ENCODE data around the gene DTD2.
"Not testable (repeated sequence)": the region's sequence is repeated elsewhere in the genome, so short reads cannot be mapped to it uniquely, and the experiment has no call there.

The DTD2 gene

DNA sequence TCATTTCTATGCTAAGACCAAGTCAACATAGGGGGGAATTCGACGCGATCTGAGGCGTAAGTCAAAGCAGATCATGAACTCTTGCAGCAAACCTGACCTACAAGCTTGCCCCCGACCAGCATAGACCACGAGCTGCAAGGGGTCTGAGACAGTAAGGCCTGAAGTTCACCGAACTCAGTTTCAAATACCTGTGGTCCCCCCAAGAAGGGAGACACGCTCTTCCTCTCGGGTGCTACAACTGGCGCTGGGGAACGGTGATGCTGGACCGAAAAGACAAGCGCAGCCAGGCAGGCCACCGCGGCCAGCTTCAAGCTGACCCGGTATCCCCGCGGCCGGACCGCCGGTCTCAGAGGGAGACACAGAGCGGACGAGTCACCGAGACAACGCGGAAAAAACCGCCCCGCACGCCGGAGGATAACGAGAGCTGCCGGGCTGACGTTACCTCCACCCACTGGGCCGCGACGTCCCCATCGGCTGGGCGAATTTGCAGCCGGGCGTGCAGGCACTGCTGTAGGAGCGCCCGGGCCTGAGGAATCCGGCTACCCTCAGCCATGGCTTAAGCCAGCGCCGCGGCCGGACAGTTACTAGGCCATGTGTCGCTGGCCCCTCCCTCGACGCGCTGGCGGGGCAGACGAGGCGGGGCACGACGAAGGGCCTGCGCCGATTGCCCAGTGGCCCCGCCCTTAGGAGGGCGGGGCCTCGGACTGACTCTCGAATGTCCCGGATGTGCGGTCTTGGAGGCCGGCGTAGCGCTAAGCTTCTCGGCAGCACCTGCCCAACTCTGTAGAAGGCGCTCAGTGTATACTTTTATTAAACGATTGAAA lies at the start of gene DTD2:
TSS of gene DTD2 (minus strand) at position 666 of the 824 bp plus-strand sequence. CDS start at position 553, 113 bp downstream.
- peak; percentile 93 for DNase-seq
- ATAC-seq = peak; percentile 99

GRCh38 chr14:31505411-31505810 lies 48.1 kb upstream of the DTD2 start:
- DNase-seq (no peak), ATAC-seq (no peak)

DNA sequence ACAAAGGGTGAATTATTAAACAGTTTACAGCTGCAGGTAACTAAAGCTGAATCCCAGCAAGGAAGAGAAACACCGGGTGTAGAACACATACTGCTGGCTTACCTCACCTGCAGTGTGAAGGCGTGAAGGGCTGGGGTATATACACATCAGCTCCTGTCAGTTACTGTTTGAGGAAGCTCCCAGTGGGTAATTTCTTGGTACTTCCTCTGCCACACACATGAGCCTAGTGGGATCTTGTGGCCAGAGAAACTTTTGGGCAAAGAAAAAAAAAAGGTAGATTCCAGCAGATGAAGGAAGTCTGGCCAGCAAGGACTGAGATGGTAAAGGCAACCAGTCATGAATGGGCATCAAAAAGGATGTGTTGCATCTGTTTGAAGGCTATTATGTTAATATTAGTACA lies 44.6 kb upstream of the DTD2 start:
- DNase-seq (no peak), ATAC-seq (no peak)

GRCh38 chr14:31492759-31493498 lies 35.6 kb upstream of the DTD2 start:
- ATAC-seq (no peak), DNase-seq (no peak)

- DNase-seq (no peak), ATAC-seq (no peak)
These were observed 32.4 kb upstream of the DTD2 start for GRCh38 chr14:31489691-31490090.

- no peak for DNase-seq
- no peak for ATAC-seq
These were observed 30.6 kb upstream of the DTD2 start, which contains the start of gene GPR33 for GRCh38 chr14:31487886-31488285. TSS of gene GPR33 (minus strand) at chr14:31488039. CDS start at chr14:31483965, 4,074 bp downstream.

DNA sequence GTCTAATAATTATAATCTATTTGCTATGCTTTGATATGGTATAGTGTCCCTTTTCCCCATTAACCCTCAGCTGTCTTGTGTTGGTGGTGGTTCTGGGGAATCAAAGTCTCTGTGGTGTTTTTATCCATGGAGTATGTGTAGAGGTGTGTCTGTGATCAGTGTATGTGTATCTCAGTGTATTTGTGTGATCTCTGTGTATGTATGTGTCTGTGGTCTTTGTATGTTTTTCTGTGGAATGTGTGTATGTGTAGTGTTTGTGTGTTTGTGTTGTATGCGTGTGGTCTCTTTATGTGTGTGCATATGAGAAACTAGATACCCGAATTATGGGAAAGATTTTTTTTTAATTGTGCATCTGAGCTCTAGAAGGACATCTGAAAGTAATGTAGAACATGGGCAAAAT lies 29.5 kb upstream of the DTD2 start:
- DNase-seq = no peak
- ATAC-seq = no peak

DNA sequence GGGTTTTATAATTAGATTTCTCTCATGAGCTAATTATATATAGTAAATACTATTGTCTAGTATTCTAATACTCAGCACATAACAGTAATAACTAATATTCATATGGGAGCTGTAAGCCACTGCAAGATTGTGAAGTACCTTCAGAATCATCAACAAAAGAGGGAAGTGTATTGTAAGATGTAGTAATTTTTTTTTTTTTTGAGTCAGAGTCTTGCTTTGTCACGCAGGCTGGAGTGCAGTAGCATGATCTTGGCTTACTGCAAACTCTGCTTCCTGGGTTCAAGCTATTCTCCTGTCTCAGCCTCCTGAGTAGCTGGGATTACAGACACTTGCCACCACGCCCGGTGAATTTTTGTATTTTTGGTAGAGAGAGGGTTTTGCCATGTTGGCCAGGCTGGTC lies 27.4 kb upstream of the DTD2 start:
- ATAC-seq = no peak
- no peak for DNase-seq

DNA sequence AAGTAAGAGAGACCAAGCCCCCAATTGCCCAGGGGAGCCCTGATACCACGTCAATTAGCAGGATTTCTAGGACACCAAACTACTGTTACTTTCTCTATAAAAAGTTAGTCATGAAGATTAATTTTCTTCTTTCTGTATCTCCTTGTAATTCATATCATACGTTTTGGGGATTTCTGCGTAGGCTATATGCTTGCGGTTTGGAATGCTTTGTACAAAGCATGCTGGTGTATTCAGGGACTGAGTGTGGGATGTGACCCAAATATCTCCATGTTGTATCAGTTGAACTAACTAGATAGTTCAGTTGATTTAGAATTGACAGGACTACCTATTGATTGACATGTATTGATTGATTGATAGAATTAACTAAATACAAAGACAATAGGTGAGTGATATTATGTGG lies 22.9 kb upstream of the DTD2 start:
- DNase-seq = no peak
- no peak for ATAC-seq

DNA sequence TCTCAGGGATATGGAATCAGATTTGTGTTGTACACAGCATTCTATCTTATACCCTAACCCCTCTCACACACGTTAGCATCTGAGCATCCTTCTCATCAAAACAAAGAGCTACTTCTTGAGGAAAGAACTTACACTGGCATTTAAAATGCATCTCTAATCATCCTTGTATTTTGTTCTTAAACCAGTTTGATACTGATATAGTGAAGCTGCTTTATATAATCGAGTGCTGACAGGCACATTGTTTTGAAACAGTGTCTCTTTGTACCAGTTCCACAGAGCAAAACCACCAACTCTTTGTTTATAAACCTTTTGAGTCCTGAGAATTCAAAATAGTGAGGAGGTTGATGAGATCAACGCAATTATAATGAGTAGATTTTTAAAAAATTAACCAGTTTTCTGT lies 21.7 kb upstream of the DTD2 start:
- ATAC-seq (no peak), DNase-seq (no peak)

GRCh38 chr14:31477248-31477647 lies 19.9 kb upstream of the DTD2 start:
- DNase-seq (no peak), ATAC-seq (no peak)

GRCh38 chr14:31476131-31476866 lies 19.0 kb upstream of the DTD2 start:
- ATAC-seq = no peak
- DNase-seq = no peak

GRCh38 chr14:31466554-31466953 lies 9.2 kb upstream of the DTD2 start:
- ATAC-seq (no peak), DNase-seq (no peak)

- ATAC-seq = no peak
- DNase-seq = no peak
These were observed 7.8 kb upstream of the DTD2 start for GRCh38 chr14:31465111-31465510.

- ATAC-seq, DNase-seq: not testable (repeated sequence)
These were observed 5.1 kb upstream of the DTD2 start for GRCh38 chr14:31462450-31462849.

DNA sequence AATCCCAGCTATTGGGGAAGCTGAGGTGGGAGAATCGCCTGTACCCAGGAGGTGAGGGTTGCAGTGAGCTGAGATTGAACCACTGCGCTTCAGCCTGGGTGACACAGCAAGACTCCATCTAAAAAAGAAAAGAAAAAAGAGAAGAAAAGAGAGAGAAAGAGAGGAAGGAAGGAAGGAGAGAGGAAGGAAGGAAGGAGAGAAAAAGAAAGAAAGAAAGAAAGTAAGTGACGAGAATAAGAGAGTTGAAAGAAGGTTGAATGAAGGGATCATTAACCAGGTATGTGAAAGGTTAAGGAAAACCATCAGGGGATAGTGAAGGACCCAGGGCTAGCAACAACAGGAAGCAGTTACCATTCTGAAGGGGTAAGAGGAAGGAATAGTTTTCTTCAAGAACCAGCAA lies 4.2 kb upstream of the DTD2 start:
- ATAC-seq = no peak
- DNase-seq = no peak

GRCh38 chr14:31457665-31458659 lies 656 bp upstream of the DTD2 start:
- ATAC-seq = no peak
- no peak for DNase-seq

- ATAC-seq = no peak
- DNase-seq = no peak
These were observed 7.2 kb downstream of the DTD2 start for GRCh38 chr14:31449971-31450610.

DNA sequence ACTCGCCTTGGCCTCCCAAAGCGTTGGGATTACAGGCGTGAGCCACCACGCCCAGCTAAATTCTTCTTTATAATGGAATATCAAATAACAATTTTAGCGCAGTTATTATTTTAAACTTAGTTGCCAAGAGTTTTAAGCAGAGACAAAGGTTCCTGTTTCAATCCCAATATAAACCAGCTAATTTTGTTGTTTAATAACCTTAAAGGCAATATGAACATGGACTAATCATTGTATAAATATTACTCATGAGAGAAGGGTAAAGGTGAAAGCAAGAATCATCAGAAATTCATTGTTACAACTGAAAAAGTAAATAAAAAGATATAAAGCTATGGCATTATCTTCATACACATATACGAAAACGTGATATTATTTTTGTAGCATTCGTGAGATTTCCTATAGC lies 8.2 kb downstream of the DTD2 start:
- no peak for DNase-seq
- ATAC-seq = no peak

DNA sequence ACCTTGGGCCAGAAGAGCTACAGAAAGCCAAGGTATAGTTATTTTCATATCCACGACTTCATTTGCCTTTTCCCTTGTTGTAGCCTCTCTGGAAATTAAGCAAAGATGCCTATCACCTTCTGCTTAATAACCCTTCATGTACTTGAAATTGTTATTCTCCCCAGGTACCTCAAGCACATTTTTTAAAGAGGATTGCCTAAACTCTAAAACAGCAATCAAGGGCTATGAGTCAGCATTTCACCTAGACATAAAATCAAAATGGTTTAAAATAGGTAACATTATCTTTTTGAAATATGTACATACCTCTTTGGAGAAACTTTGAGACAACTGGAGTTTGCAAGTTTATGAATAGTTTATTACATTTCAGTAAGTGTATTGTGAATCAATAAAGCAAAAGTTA lies 11.6 kb downstream of the DTD2 start:
- ATAC-seq = no peak
- DNase-seq = no peak

DNA sequence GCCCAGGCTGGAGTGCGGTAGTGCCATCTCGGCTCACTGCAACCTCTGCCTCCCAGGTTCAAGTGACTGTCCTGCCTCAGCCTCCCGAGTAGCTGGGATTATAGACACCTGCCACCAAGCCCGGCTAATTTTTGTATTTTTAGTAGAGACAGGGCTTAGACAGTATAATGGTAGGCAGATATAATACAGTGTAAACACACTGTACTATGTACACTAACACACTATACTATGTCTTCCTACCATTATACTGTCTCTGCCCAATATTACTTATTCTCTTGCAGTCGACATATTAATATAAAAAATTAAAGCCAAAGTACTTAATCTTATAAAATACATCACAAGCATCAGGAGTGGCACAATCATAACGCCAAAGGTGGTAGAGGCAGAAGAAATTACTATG lies 15.0 kb downstream of the DTD2 start:
- no peak for DNase-seq

More for the DNA sequence above, 15.0 kb downstream of the DTD2 start:
- no peak for ATAC-seq

Data from stimulated activated naive CD8-positive, alpha-beta T cell treated with anti-CD3 and anti-CD28 coated beads, Interleukin-15, Interleukin-2, amounts not matched to agents 100 U/mL and 50 U/mL, for 24 hours (primary cell).